Fibroblast of pulmonary artery (primary cell): ENCODE measurements around the gene SOX1.

Experiments
- DNase-seq: peaks from one replicate; pipeline ENCODE4 v3.0.0-alpha.2; 2010; ENCODE audit warnings: low read depth
- H3K4me3 ChIP-seq: replicated peaks from 2 replicates; pipeline ENCODE4 v1.5.1; 2011; ENCODE audit warnings: low read depth, mild to moderate bottlenecking, control low read depth, low read length, moderate library complexity
- TF ChIP-seq, protein P1 (sequence below): IDR thresholded peaks from 2 replicates; pipeline ENCODE4 v1.5.1; 2011; ENCODE audit warnings: mild to moderate bottlenecking, control low read depth, low read length, inconsistent platforms; ENCODE audit errors: missing control alignments

SOX1 gene

GRCh38 chr13:112078879-112079531 lies 12.1 kb downstream of the SOX1 start:
- H3K4me3 ChIP-seq, result no peak overlapping the region
- TF ChIP-seq, protein P1, sequence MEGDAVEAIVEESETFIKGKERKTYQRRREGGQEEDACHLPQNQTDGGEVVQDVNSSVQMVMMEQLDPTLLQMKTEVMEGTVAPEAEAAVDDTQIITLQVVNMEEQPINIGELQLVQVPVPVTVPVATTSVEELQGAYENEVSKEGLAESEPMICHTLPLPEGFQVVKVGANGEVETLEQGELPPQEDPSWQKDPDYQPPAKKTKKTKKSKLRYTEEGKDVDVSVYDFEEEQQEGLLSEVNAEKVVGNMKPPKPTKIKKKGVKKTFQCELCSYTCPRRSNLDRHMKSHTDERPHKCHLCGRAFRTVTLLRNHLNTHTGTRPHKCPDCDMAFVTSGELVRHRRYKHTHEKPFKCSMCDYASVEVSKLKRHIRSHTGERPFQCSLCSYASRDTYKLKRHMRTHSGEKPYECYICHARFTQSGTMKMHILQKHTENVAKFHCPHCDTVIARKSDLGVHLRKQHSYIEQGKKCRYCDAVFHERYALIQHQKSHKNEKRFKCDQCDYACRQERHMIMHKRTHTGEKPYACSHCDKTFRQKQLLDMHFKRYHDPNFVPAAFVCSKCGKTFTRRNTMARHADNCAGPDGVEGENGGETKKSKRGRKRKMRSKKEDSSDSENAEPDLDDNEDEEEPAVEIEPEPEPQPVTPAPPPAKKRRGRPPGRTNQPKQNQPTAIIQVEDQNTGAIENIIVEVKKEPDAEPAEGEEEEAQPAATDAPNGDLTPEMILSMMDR, result no peak
- DNase-seq, result no peak

DNA sequence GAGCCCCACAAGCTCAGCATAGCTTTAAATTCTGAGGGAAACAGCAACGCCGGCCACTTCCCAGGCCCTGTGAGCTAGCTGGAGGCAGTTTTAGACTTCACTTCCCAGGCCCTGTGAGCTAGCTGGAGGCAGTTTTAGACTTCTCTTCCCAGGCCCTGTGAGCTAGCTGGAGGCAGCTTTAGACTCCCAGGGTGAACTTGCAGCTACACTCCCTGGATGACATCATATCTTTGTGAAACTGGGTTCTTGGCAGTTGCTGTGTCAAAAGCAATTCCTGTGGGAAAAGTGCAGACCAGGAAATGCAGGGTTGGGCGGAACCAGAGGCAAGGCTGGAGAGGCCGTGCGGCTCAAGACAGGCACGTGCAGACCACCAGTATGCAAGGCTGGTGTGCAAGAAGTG lies 12.7 kb downstream of the SOX1 start:
- peak; percentile 5 for DNase-seq
- no peak overlapping the region for H3K4me3 ChIP-seq
- TF ChIP-seq, protein P1, result no peak

DNA sequence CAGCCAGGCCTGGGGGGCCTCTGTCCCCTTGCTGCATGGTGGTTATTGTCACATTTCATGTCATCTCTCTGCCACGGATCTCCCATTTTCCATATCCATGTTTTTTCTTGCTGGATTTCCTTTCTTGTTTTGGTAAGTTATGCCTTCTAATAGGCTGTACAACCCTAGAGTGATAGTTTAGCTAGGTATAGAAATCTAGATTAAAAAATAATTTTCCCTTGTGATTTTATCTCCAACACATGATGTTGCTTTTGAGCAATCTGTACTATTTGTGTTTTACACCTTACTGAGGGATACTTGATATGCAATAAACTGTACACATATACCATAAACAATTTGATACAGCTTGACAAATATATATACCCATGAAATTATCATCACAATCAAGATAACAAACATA lies 17.0 kb downstream of the SOX1 start:
- TF ChIP-seq, protein P1, result no peak
- no peak overlapping the region for H3K4me3 ChIP-seq
- DNase-seq, result no peak

DNA sequence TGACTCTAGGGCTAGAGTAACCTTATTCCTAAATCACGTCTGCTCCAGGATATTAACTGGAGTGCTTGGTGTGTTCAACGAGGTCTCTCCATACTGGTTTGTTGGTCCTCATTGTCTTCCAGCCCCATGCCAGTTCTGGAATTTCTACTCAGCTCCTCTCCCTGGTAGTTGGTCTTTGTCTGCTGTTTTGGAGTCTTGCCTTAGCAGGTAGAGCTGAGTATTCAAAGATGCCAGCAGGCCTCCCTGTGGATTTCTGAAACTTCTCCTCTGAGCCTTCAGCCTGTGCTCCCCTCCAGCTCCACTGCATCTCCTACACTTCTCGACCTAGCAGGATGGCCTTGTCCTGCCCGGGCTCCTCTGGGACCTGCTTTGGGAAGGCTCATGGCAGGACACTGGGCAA lies 25.5 kb downstream of the SOX1 start:
- no peak overlapping the region for H3K4me3 ChIP-seq
- DNase-seq, result no peak
- TF ChIP-seq, protein P1, result no peak

GRCh38 chr13:112095354-112095753 lies 28.4 kb downstream of the SOX1 start:
- TF ChIP-seq, protein P1, result no peak
- no peak for DNase-seq
- H3K4me3 ChIP-seq, result no peak overlapping the region

DNA sequence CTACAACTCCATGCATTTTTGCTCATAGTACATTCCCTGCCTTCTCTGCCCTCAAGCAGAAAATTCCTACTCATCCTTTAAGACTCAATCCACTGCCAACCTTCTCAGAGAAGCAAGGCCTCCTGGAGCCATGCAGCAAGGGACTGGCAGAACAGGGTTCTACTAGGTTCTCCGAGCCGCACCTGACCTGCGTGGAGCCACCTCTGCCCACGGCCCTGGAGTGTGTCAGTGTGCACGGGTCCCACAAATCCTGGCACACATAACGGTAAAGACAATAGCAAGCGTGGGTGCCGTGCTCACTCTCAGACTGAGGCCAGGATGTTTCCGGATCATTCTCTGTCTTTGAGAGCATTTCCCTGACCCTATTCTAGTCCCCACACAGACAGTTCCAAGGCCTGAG lies 30.0 kb downstream of the SOX1 start:
- no peak overlapping the region for H3K4me3 ChIP-seq
- DNase-seq, result no peak
- TF ChIP-seq, protein P1, result no peak

DNA sequence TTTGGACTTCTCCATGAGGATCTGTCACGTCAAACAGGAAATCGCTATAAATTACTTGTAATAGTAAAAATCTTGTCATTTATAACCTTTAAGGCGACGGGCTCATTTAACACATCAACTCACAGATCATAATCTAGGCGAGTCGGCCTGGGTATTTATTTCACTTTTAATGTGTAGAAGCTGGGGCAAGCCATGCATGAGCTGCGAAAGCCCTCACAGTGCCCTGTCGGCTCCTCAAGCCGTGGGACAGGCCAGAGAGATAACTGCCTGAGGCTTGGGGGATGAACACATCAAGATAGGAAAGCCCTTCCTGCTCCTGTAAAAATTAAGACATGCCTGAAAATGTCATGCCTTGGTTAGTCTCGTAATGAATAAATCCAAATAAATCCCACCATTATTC lies 30.8 kb downstream of the SOX1 start:
- TF ChIP-seq, protein P1, result no peak
- H3K4me3 ChIP-seq, result no peak overlapping the region
- DNase-seq, result no peak
